HG02623 (cell line): Measurements from ENCODE around the gene DKK3.

ENCODE experiments used
- ATAC-seq: cut with Tn5 transposase; IDR thresholded peaks from one replicate; pipeline ENCODE4 v1.9.1; 2021; ENCODE audit warnings: moderate library complexity; ENCODE audit not compliant: unreplicated experiment

The DKK3 gene

DNA sequence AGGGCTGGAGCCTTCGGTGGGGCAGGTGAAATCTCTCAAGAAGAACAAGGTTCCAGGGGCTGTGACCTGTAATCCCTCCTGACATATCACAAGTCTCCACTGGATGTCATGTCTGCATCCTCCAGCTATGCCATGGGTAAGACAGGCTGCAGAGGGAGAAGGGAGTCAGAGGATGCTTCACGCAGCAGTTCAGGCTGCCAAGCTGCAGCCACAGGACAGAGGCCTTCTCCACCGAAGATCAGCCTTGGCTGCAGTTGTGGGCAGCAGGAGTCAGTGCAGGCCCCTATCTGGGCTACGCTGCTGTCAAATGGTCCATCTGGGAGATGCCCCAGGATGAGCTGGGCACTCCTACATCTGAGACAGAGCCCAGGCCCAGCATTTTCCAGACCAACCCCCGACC, 25.0 kb downstream of the DKK3 start:
- ATAC-seq: no peak

DNA sequence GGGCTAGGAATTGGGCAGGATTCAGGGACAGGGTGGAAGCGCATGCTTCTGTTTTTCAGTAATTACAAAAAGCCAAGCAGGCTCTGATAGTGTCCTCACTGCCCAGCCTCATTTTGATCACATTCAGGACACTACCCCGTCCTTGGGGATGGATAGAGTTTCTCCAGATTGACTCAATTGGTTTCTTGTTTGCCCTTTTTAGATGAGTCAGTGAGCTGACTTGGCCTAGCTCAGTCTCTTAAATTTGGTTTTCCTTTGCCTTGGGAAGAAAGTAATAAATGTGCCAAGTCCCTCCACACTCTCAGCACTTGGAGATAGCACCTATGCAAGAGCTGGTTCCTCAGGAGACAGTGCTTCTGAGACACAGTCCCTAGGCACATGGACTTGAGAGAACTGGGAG, 25.5 kb downstream of the DKK3 start:
- ATAC-seq: no peak

DNA sequence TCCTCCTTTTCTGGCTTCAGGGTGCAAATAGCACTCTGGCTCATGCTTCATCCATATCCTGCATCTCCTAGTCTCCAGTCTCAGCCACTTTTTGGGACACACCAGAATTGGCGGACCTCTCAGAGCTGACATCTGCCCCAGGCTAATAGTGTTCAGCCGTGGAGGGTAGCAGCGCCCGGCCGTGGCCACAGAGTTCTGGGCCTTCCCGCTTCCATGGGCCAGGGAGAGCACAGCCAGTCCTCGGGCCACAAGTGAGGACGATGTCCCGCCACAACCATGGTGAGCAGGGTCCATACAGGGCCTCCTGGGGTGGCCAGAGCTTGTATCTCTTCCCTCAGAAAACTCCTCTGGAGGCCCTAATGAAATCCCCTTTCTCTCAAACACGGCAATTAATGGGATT, 26.0 kb downstream of the DKK3 start:
- ATAC-seq: no peak

DNA sequence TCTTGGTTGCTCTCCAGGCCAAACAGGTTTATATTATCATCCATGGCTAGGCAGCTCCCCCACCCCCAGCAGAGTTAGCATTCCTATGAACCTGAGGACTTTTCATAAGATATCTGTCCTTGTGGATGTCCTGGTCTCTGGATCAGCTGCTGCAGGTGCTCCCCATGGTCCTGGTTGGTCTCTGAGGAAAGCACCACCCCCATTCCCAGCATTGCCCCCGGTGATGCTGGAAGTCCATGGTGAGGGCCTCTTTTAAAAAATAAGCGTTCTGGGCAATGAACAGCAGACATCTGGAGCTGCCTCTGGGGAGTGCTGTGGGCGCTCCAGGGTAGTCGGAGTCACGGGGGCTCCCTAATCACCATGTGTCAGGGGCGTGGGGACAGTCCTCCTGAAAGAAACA, 26.6 kb downstream of the DKK3 start:
- no peak for ATAC-seq

DNA sequence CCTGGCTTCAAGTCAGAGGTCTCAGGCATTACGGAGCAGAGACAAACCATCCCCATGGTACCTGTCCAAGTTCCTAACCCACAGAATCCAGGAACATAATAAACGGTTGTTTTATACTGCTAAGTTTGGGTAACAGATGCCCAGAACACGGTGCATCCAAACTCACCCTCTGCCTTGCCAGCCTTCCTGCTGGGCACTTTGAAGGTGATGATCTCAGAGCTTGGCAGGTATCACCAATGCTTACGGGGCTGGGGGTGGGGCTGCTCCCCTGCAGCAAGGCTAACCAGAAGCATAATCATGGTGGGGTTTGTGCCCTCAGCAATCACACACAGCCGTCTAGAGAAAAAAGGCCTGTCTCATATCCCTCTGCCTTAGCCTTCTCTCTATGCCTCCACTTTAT, 27.1 kb downstream of the DKK3 start:
- no peak for ATAC-seq

DNA sequence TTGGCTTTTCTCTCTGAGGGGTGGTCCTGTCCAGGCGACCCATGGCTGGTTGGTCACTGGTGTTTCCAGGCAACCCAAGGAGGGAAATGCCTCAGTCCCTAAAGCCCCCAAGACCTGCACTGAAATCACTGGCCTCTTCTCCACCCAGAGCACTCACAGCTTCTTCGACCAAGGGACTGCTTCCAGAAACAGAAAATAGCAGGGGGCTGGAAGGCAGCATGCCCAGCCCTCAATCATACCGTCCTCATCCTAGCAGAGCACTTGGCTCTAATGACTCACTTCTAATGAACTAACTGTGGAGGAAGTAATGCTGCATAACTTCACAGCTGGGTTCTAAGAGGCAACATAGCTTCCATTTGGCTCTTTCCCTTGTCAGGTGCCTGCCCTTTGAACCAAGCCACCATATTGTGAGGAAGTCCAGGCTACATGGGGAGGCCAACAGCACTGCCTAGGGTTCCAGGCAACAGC, 27.6 kb downstream of the DKK3 start:
- ATAC-seq: no peak

DNA sequence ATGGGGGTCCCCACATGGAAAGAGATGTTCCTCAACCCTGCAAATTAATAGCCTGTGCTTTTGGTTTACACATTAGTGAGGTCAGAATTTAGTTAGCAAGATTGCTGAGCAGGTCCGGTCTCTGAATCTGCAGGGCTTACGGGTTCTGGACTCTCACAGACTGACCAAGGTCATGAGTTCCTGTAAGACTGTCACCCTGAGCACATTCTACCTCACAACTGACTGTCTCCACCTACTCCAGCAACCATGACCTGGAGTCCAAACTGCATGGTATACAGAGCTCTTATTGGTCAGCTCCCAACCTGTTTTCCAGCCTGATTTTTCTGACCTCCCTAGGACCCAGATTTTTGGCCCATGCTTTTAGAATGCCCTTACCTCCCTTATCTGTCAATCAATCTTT, 28.2 kb downstream of the DKK3 start:
- no peak for ATAC-seq

DNA sequence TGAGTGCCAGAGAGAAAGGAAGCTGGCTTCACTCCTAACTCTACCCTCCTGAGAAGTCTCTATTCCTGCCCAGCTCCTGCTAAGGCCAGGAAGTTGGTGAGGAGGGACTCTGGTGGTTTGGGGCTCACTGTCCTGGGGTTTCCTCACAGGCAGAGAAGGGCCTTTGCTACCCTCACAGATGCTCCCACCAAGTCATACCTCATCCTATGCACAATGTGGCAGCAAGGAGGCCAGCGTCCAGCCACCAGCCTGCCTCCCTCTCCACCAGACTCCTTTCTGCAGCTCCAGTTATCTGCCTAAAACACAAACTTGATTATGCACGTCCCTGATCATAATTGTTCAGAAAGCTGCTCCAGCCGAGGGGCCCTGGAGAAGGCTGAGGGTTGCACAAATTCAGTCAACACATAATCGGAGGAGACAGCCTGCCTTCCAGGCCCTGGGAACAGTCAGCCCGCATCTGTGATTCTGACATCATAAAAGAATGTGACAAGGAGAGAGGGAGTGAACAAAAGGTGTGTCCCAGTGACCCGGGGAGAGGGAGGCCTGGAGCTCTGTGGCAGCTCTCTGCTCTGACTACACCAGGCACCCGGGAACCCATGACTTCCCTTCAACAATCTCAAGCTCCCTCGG, 28.8 kb downstream of the DKK3 start:
- no peak for ATAC-seq

DNA sequence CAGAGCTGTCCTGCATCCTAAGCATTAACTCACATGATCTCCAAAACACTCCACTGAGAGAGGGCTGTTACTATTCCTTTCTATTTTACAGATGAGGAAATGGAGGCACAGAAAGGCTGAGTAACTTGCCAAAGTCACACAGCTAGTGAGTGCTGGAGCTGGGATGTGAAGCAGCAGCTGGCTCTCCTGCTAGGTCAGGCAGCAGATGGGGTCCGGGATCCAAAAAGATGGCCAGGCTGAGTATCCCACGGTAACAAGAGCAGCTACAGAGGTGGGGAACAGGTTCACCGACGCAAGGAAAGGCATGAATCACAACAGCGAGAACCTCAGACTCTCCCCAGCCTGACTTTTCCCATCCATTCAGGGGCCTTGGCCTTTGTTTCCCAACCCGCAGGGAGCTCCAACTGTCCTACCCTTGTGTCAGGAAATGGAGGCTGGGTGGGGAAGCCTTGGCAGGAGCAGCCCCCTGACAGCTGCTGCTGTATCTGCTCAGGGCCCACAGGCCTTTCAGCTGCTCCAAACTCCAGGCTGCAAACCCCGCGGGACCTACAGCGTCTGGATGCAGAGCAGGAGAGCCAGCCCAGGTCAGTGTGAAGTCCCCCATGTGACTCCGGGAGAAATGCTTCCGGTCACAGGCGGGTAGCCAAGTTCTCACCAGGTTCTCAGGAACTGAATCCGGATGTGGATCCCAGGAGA, 29.5 kb downstream of the DKK3 start:
- no peak for ATAC-seq

DNA sequence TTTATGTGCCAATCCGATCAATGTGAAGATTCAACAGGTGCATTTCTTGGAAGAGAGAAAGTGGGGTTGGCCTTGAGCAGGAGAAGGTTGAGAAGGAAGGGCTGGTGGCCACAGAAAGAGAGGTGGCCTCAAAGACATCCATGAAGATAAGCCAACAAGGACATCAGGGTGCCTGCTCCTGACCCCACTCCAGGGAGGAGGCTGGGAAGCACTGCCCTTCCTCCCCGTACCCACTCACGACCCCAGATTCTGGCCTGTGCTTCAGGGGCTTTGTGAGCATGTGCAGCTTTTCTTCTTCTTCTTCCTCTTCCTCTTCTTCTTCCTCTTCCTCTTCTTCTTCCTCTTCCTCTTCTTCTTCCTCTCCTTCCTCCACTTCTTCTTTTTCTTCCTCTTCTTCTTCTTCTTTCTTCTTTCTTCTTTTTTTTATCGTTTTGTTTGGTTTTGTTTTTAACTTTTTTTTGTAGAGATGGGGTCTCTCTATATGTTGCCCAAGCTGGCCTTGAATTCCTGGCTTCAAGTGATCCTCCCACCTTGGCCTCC, 30.3 kb downstream of the DKK3 start:
- ATAC-seq: no peak

DNA sequence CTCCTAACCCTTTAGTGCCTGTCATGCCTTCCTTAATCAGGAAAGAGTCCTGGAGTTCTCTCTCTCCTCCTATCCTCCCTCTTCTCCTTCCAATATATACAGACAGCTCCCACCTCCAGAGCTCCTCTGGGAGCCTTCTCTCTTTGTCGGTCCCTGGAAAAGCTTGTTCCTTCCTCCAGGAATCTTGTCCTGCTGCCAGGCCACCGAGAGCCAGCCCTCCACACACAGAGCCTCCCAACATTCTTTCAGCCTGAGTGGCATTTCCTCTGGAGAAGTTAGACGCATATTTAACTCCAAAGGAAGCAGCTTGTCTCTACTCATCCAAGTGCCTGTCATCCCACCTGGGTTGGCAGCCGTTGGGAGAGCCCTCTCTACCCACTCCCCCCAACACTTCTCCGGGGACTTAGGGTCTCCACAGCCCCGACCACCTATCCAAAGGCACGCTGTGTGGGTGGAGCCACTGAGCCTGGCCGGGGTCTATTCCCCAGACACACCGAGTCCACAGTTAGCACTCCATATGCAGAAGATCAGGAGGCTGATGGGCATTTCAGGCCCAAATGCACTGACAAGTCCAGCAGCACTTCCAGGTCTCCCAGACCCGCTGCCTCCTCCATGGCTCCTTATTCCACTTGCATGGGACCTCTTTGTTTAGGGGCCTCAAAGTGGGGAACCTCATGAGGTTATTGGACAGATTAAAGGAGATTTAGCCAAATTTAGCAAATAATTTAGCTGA, 31.1 kb downstream of the DKK3 start:
- ATAC-seq: no peak

DNA sequence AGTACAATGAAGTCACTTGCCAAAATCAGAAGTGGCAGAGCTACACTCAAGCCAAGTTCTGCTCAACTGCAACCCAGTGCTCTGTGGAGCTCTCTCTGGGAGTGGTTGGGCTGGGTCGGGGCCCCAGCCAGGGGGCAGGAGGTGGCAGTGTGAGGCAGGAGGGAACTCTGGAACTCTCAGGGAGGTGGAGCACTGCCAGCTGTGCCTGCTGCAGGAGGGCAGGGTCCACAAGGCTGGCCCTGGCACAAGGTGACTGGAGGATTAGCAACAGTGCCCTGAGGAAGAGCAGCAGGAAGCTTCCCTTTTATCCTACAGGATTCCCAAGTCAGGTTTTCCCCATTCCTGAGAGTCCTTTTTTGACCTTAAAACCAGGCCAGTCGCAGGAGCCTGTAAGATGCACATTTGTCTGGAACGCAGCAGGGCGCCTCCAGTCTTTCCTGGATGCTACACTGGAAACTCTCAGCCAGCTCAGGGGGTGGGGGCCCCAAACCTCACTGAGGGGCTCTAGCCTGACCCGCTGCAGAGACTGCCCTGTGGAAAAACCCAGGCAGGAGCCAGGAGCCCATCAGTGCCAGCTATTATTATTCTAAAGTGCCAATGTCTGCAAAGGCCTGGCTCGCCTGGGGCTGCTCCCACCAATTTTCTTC, 31.8 kb downstream of the DKK3 start:
- no peak for ATAC-seq

DNA sequence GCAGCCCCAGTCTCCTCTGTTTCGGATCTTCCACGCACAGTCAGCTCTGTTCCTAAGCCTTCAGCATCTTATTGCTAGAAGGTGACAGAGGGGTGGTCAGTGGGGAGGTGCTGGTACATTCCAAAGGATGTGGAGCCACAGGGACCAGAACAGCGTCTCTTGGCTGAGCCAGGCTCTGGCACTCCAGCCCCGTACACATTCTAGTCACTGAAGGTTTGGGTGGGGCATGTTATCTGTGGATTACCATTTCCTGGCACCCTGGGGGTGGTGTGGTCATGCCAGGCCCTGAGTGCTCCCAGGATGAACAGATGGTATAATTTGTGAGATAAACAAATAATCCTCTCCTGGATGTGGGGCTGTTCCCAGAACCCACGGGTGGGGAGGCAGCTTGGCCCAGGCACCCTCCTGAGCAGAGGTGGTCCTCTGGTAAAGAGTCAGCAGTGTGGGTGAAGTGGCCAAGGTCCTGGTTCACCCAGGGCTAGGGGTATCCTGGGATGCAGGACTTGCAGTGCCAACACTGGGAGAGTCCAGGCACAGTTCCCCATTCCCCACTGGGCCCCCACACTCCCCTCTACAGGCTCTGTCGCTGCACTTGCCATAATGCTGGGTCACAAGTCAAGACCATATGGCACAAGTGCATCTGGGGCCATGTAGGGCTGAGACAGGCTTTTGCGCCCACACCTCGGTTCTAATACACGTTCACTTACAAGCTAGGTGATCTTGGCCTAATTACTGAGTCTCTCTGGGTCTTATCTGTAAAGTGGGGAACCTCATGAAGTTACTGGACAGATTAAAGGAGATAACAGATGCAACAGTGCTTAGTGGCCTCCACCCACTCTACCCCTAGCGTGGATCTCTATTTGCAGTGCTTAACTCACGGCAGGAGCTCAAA, 33.0 kb downstream of the DKK3 start:
- no peak for ATAC-seq

DNA sequence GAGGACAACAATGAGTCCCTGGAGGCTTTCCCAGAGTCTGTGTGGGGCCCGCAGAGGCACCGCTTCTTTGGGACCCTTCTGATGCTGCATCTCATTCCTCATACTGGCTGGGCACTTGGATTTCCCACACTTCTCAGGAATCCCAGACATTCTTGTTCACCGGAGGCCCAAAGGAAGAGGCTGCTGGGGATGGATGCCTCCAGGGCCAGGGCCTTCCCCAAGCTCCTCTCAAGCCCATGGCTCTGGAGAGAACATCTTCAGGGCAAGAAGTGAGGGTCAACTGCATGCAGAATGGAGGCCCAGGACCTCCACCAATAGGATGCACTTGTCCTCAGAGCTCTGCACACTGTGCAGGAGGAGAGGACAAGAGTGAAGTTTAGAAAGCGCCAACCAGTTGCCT, 34.6 kb downstream of the DKK3 start:
- ATAC-seq: no peak

DNA sequence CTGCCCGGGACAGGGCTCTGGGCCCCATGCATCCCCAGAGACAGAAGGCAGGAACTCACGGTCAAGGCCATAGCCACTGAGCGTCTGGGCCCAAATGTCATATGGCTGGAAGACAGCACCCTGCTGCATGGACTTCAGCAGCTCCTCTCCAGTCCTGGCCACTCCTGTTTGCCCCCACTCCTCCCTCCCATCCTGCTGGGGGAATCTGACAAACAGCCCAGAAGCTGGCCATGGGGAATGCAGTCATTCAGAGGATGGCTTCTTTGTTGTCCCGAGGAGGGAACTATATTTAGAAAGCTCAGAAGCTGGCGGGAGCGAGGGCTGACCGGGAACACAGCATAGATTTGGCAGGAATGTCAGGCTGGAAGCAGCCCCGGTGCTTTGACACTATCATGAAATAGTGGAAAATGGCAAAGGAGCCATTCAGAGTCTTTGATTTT, 35.0 kb downstream of the DKK3 start:
- no peak for ATAC-seq

DNA sequence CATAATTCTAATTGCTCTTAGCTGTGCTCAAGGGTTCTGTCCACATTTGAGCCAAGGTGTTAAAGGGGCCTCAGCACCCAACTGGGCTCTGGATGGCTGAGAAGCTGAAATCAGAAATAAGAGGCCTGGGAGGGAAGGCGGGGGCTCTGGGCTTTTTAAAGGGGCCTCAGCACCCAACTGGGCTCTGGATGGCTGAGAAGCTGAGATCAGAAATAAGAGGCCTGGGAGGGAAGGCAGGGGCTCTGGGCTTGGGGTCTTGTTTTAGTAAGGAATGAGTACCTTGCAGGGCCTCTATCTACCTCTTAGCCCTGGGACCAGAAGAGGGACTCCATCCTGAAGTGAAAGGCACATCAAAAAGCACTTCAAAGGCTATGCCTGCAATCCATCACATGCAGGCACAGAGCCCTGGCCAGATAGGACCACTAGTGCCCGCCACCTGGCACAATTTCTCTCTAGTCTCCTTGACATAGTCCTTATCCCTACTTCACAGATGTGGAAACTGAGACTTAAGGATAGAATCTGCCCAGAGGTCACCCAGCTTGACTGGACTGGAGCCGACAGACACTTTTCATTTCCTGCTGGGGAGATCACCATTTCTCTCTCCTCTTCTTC, 35.6 kb downstream of the DKK3 start:
- ATAC-seq: no peak

DNA sequence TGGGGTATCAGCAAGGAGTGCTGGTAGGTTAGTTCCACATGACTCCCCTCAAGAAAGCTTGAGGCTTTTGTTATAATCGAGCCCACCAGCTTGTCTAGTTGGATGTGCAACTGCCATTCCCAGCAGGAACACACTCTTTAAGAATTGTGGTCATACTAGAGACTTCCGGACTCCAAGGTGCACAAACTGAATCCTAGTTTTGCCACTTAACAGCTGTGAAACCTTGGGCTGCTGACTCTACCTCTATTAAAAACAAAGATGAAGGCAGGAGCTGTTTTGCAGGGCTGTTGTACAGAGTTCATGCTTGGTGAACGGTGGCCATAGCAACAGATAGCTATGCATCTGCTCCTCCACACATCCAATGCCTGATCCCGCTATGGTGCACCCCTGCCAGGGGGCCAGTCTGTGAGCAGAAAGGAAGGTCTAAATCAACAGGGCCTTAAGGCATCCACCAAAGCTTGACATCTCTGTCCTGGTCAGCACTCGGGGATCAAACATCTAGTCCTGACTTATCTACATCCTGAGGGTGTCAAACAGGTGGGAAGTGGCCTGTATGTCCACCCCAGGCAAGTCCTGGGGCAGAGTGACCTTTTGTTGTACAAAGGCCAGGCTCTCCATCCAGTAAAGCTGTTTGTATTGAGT, 36.4 kb downstream of the DKK3 start:
- ATAC-seq: no peak

DNA sequence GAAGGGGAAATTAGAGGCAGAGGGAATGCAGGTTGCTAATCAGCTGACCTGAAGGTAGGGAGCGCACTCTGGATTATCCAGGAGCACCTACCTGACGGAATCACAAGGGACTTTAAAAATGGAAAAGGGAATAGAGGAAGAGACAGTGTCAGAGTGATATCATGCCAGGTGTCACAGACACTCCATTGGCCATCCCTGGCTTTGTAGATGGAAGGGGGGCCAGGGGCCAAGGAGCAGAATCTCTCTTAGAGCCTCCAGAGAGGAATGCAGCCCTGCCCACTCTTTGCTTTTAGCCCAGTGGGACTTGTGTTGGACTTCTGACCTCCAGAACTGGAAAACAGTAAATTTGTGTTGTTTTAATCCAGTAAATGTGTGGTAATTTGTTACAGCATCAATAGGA, 37.9 kb downstream of the DKK3 start:
- no peak for ATAC-seq

DNA sequence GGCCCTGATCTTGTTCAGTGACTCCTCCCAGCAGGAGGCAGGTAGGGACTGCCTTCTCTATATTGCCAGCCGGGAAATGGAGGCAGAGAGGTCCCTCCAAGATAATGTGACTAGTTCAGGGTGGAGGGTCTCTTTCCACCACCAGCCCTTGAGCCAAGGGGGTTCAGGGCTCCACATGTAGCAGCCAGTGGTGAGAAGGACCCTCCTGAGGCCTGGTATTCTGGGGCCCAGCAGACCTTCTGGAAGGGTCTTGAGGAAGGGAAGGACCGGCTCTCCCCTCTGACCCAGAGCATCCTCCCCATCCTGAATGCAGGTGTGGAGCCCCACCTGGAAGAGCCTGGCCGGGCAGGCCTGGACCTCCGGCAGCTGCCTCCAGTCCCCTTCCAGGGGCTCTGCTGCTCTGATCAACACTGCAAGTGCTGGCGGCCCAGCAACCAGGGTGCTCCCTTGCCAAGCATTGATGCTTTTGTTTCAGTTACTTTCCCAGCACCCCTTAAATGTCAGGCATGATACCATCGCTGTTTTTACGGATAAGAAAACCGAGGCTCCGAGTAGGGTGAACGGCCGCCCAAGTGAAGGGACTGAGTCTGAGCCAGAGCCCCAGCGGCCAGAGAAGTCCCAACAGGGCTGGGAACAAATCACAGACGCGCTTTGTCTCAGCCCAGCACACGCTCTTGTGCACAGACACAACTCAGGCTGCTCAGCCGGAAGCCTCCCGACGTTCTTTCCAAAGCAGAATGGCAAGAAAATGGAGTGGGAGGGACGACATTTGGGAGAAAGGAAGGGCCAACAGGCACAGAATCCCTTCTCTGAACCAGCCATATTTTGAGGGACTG, 38.8 kb downstream of the DKK3 start:
- ATAC-seq: no peak
